GM21390 (cell line): ENCODE data around the gene FAM193A.
"Not testable (repeated sequence)": the region's sequence is repeated elsewhere in the genome, so short reads cannot be mapped to it uniquely, and the experiment has no call there.

Experiments
- ATAC-seq: cut with Tn5 transposase; IDR thresholded peaks from one replicate; pipeline ENCODE4 v1.9.1; 2021; ENCODE audit not compliant: unreplicated experiment

The FAM193A gene

DNA sequence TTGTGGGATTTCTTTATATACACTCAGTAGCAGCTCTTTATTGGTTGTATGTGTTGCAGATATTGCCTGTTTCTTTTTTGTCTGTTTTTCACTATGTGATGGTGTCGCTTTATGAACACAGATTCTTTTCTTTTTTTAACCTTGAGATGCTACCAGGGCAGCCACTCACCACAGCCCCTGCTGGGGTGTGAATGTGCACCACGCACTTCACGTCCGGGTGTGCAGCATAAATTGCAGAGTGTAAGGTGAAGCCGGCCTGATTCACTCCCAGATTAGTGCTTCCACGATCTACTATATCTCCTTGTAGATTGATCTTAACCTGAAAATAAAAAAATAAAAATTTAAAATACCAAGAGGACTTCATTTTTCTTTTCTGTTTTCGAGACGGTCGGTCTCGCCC, 71.4 kb downstream of the FAM193A start:
- ATAC-seq, result no peak

DNA sequence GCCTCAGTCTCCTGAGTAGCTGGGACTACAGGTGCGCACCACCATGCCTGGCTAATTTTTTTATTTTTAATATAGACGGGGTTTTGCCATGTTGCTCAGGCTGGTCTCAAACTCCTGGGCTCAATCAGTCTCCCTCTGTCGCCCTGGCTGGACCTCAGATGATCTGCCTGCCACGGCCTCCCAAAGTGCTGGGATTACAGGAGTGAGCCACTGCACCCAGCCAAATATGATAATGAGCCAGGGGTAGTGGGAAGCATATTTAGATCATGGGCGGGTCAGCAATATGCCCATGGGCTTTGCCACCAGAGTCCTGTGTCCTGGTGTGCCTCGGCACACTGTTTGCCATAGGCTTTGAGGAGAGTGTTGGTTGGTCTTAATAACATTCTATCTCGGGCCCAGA, 71.8 kb downstream of the FAM193A start:
- no peak for ATAC-seq

DNA sequence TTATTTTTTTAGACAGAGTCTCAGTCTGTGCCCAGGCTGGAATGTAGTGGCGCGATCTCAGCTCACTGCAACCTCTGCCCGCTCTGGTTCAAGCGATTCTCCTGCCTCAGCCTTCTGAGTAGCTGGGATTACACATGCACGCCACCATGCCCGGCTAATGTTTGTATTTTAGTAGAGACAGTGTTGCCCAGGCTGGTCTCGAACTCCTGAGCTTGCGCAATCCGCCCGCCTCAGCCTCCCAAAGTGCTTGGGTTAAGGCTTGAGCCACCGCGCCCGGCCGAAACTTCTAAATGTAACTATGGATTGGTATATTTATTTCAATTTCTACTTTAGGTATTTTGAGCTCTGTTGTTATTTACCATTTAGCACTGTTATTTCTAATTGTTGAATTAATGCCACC, 79.4 kb downstream of the FAM193A start:
- ATAC-seq, result no peak

DNA sequence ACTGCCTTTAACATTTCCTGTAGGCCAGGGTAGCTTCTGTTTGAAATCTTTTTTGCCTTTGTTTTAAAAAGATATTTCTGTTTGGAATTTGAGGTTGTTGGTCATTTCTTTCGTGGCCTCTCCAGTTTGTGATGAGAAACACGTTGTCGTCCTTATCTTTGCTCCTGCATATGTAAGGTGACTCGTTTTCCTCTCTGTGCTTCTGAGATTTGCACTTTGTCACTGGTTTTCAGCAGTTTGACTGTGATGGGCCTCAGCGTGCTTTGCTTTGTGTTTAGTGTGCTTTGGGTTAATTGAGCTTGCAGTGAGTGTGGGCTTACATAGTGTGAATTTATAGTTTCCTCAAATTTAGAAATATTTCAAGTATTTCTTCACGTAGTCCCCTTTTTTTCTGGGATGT, 81.5 kb downstream of the FAM193A start:
- ATAC-seq, result no peak

DNA sequence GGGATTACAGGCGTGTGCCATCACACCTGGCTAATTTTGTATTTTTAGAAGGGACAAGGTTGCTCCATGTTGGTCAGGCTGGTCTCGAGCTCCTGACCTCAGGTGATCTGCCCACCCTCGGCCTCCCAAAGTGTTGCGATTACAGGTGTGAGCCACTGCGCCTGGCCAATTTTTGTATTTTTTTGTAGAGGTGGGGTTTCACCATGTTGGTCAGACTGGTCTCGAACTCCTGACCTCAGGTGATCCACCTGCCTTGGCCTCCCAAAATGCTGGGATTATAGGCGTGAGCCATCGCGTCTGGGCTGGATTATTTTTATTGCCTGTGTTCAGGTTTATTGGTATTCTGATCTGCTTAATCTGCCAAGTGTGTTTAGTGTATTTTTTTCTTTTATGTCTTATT, 82.3 kb downstream of the FAM193A start:
- not testable (repeated sequence) for ATAC-seq

DNA sequence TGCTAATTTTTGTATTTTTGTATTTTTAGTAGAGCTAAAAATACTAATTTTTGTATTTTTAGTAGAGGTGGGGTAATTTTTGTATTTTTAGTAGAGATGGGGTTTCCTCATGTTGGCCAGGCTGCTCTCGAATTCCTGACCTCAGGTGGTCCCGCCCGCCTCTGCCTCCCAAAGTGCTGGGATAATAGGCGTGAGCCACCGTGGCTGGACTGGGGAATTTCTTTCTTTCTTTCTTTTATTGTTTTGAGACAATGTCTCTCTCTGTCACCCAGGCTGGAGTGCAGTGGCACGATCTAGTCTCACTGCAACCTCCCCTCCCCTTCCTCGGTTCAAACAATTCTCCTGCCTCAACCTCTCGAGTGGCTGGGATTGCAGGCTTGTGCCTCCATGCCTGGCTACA, 83.0 kb downstream of the FAM193A start:
- no peak for ATAC-seq

DNA sequence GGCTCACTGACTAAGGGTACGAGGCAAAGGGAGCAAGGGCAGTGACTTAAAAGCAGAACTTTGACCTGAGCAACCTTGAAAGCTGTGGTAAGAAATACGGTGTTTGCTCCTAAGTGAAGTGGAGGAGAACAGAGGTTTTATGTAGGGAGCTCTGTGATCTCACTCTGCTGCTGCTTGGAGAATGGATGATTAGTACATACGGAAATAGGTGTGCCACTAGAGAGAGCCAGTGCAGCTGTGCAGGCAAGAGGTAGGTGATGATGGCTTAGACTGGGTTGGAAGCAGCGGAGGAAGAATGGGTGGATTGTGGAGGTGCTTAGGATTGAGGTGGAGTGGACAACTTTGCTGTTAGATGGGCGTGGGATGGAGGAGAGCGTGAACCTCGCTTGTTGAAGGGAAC, 85.0 kb downstream of the FAM193A start:
- no peak for ATAC-seq

DNA sequence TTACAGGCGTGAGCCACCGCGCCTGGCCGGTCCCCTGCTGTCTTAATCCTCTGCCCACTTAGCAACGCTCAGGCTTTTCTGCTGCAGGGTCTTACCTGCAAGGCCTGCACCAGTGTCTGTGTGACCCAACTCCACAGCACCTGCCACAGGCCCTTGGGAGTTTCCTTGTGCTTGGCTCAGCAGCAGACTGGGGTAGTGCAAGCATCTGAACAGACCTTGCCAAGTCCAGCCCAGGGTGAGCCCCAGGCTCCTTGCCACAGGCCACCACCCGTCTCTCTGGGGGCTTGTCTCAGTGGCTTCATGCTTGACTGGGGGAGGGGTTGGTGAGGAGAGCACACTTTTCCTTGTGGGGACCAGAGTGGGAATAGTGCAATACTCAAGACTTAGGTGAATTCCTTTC, 87.0 kb downstream of the FAM193A start:
- ATAC-seq, result no peak

DNA sequence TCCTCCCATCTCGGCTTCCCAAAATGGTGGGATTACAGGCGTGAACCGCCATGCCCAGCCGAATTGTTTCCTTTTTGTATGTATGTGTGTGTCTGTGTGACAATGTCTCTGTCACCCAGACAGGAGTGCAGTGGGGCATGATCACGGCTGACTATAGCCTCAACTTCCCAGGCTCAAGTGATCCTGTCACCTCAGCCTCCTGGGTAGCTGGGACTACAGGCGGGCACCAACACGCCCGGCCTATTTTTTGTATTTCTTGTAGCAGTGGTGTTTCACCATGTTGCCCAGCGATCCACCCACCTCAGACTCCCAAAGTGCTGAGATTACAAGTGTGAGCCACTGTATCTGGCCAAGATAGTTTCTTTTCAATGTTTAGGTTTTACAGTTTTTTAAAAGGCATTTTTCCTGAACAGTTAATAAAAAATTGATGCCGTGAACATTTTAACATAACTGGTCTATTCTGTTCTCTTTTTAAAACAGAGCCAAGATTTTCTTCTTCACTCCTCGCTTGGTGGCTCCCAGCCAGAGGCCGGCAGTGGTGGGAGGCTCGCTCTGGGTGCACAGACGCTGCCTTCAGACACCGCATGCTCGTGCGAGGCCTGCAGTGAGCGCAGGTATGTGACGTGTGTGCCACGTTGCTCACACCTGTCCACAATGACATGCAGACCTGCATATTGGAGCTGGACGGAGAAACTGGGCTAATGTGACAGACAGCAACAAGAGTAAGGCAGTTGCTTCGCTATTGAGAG, 88.5 kb downstream of the FAM193A start:
- no peak for ATAC-seq

DNA sequence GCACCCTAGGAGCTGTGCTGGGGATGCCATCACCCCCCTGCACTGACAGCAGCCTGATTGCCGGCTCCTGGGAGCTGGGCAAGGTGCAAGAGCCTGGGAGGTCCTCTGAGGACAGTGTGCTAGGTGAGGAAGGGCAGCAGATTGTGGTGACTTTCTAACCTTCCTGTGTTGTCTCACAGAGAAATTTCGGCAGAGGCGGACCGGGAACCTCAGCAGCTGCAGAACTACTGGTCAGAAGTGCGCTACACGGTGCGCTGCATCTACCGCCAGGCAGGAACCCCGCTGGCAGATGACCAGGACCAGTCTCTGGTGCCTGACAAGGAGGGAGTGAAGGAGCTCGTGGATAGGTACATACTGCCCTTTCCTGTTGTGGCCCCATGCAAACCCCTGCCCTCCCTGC, 89.8 kb downstream of the FAM193A start:
- ATAC-seq, result no peak

DNA sequence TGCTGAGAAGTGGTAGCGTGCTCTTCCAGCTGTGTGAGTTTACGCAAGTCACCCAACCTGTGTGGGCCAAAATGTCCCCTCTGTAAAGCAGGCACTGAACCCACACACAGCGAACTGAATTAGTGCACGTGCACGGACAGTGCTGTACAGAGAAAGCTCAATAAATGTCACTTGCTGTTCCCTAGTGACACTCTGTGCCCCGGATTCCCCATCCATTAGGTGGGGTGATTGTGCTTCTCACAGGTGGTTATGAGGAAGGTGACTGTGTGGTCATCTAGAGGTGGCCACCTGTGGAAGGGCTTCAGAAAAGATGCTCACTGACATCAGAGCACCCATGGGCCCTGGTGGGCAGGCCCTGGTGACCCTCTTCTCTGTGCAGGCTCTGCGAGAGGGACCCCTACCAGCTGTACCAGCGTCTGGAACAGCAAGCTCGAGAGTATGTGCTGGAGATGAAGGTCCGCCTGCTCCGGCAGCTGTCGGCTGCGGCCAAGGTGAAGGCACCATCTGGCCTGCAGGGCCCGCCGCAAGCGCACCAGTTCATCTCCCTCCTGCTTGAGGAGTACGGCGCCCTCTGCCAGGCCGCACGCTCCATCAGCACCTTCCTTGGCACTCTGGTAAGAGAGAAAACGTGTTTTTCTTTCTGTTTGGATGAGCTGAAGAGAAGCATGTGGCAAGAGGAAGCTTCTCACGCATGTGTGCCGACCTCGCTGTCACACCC, 94.3 kb downstream of the FAM193A start:
- ATAC-seq, result no peak

DNA sequence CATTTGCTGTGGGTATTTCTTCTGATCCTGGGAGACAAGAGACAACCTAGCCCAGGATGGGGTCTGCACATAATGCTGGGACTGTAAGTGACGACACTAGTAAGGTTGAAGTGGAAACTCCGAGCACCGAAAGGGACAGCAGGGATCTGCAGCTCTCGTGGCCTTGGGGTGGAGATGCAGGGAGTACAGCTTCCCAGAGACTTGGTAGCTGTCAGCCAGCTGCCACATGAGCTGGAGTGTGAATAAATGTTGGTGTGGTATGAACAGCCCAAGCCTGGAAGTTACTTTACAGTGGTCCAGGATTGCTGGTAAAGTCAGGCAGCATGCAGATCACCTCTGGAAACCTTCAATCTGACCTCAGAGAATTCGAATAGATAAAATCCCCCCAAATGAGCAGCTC, 97.6 kb downstream of the FAM193A start:
- no peak for ATAC-seq

DNA sequence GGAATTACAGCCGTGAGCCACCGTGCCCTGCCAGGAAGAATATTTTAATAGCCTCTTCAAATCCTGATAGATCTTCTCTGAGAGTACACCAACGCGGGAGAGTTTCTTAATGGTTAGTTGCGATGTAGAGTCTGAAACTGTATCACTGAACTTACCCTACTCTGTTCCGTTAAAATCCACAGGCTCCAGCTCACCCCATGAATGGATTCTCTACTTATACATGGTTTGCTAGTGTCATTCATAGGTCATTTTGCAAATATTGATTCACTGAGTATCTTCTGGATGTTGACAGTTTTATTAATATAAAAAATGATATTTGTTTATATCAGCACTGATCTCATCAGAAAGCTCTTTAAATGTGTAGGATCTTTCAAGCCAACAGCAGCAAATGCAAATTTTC, 99.9 kb downstream of the FAM193A start:
- ATAC-seq, result no peak

DNA sequence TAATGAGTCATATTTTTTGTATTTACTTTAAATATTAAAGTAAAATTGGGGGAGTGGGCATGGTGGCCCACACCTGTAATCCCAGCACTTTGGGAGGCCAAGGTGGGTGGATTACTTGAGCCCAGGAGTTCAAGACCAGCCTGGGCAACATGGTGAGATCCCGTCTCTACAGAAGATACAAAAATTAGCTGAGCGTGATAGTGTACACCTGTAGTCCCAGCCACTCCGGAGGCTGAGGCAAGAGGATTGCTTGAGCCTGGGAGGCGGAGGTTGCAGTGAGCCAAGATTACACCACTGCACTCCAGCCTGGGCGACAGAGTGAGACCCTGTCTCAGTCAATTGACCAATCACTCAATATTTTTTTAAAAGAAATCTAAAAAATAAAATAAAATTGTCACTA, 100.5 kb downstream of the FAM193A start:
- ATAC-seq, result not testable (repeated sequence)

DNA sequence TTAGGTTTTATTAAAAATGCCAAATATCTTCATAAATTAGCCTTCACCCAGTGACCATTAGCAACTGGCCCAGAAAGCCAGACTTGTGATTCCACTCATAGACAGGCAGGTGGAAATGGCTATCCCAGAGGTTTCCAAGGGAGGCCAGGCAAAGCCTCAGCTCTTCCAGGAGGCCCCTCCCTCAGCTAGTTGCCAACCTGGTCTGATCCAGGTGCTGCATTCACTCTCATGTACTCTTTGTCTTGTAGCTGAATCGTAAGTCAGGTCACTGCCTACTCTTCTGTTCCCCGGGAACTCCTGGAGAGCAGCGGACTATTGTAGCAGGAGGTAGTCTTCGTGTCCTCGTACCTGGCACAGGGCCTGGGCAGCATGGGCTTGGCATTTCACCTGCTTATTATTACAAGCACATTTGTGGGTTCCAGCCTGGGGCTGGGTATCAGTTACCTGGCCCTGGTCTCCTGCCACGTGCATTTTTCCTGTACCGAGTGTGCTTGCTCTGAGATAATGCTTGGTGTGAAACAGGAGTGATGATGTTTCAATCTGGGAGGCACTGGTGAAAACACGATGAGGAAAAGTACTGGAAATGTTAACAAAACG, 101.6 kb downstream of the FAM193A start:
- no peak for ATAC-seq

DNA sequence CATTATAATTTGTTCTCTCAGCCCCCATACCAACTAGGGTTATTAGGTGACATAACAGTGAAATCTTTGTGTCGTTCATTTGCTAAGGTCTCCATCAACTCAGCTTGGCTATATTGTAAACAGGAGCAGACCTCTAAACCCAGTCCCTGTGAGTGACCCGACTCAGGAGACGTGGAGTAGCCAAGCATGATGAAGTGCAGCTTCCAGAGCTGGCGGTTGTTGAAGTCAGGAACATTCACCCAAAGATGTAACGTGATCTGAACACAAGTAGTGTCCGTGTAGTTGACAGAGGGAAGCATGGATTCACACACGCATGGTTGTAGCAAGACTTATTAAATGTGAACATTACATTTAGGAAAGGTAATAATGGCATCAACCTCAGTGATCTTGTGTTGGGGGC, 102.3 kb downstream of the FAM193A start:
- no peak for ATAC-seq

DNA sequence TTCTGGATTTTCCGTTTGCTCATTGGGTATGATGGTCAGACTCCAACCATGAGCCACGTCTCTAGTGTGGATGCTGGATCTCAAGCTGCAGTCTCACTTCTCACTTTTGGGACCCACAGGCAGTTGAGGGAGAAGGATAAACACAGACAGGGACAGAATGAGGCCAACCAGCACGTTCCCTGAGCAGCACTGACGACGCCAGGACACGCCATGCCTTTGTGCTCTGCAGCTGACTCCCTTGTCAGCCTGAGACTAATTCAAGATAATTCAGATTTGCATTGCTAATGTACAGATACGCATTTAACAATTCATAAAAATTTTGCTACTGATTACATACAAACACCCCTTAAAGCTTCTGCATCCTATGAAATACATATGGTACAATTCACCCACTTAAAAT, 106.5 kb downstream of the FAM193A start:
- ATAC-seq, result no peak

DNA sequence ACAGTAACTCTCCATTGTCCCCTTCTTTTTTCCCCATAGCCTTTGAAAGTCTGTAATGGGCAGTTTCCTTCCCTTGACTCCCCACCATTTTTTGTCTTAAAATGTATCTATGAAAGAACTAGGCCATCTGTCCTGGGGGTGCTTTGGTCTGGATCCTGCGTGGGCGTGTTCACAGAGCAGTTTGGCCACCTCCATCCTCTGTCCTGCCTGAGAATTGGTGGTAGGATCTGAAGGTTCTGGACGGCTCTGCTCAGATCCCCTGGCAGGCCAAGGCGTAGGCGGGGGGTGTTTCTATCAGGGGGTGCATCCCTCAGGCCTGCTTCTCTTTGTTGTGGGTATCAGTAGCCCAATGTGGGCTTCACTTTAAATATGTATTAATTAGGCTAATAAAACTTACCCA, 107.1 kb downstream of the FAM193A start:
- no peak for ATAC-seq

DNA sequence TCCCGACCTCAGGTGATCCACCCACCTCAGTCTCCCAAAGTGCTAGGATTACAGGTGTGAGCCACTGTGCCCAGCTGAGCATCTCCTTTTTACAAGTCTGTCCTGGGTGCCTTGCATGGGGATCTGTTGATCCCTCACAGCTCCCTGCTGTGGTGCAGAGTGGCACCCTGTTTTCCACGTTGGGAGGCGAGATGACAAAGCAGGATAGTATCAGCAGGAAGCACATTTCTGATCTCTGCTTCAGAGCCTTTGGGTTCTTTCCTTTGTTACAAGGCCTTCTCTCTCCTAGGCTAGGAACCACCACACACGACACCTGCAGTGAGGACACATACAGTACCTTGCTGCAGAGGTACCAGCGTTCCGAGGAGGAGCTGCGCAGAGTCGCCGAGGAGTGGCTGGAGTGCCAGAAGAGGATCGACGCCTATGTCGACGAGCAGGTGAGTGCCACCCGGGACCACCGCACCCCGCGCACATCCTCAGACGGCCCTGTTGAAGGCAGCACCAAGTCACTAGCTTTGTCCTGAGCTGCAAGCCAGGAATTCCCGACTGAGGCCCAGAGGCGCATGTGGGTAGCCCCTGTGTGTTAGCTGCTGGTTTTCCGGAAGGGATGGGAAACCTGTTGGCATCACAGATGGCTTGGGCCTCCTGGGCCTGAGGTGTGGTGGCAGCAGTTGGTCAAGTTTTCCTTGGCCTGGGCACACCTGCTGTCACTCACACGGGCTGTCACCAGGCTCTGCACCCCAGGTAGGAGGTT, 110.1 kb downstream of the FAM193A start:
- no peak for ATAC-seq

DNA sequence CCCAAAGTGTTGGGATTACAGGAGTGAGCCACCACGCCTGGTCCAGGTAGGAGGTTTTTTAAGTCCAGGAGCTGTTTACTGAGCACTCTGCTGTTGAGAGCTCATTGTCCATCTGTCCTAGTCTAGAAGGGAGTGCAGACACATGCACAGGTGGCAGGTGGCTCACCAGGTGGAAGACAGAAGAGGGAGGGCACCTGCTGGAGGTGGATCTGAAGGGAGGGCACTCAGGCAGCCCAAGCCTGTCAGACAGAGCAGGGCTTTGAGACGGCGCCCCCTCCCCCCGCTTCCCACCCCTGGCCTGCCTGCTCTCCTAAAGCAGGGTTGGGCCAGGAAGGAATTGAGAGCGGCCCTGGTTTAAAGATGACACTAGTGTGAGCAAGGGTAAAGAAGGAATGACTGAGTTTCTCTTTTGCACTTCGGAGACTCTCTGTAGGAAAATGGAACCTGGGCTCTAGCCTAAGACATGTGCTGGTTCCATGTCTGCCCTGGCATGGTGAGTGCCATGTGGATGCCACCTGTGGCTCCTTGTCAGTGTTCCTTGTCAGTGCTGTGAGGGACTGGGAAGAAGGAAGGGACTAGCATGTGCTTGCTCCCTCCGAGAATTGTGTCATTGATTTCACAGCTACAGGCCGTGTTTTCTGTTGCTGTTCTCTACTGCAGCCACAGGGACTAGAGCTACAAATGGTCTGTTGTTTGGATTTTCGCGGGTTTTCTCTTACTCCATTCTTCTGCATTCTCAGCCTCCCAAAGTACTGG, 111.1 kb downstream of the FAM193A start:
- ATAC-seq, result no peak
